Panc1 (cell line): ENCODE data around the gene CKS1B. TPM values are rescaled to one million over a fixed set of nuclear protein-coding genes. Genes with fewer than 3 reads are reported as not detected.

ENCODE experiments used
- ATAC-seq: fragments of 200-7000 bp; cut with Tn5 transposase; 2 replicates; pipeline ENCODE4 v1.9.1; 2020; ENCODE audit warnings: mild to moderate bottlenecking, moderate library complexity
- BruUV-seq: library from RNA; stranded (reverse); fragments of 400-500 nt; replicated peaks from 2 replicates; lab custom pipeline; 2021; lab: Mats Ljungman, UMichigan
- CTCF ChIA-PET: fragments of 300-600 bp; sonication (Branson Sonifier 250); formaldehyde crosslinking; loops from one replicate; lab custom pipeline; 2022; ENCODE audit warnings: antibody characterized with exemption; lab: Charles Lee
- POLR2A ChIA-PET: fragments of 300-600 bp; sonication (Branson Sonifier 250); formaldehyde crosslinking; loops from one replicate; lab custom pipeline; 2022; ENCODE audit warnings: antibody characterized with exemption; lab: Charles Lee
- DNase-seq: peaks from one replicate; pipeline ENCODE4 v3.0.0-alpha.2; 2010; ENCODE audit warnings: low read depth, low spot score
- H3K27ac ChIP-seq: 2 replicates; pipeline ENCODE4 v1.5.1; 2011; ENCODE audit warnings: mild to moderate bottlenecking, low read length, inconsistent platforms
- H3K27me3 ChIP-seq: fragments of 200-500 bp; sonication (Bioruptor generic); 2 replicates; pipeline ENCODE4 v1.6.0; 2014; ENCODE audit warnings: low read length, inconsistent platforms; ENCODE audit not compliant: control insufficient read depth, insufficient read depth
- H3K36me3 ChIP-seq: fragments of 200-500 bp; sonication (Bioruptor generic); 2 replicates; pipeline ENCODE4 v1.5.1; 2014; ENCODE audit warnings: inconsistent platforms, mild to moderate bottlenecking, low read length, moderate library complexity; ENCODE audit not compliant: control insufficient read depth, insufficient read depth
- H3K4me1 ChIP-seq: 2 replicates; pipeline ENCODE4 v1.5.1; 2011; ENCODE audit warnings: inconsistent platforms, mild to moderate bottlenecking, low read length, moderate library complexity; ENCODE audit not compliant: control insufficient read depth, insufficient read depth
- H3K4me3 ChIP-seq, 2 experiments: 2 replicates each; pipeline ENCODE4 v1.5.1; 2011 to 2012; ENCODE audit warnings: low read depth in 2 of 2, low read length in 2 of 2, mild to moderate bottlenecking in 2 of 2, inconsistent platforms in 1 of 2, moderate library complexity in 1 of 2
- H3K9me3 ChIP-seq: fragments of 200-500 bp; sonication (Bioruptor generic); 2 replicates; pipeline ENCODE4 v1.5.1; 2014; ENCODE audit warnings: low read depth, mild to moderate bottlenecking, inconsistent platforms, low read length, moderate library complexity; ENCODE audit not compliant: control insufficient read depth, insufficient read depth
- CTCF ChIP-seq: fragments of 450-650 bp; IDR thresholded peaks from 2 replicates; pipeline ENCODE4 v1.5.1; 2017; ENCODE audit warnings: mild to moderate bottlenecking
- POLR2AphosphoS5 ChIP-seq: IDR thresholded peaks from 2 replicates; pipeline ENCODE4 v1.6.1; 2012; ENCODE audit warnings: mild to moderate bottlenecking, low read depth, low read length, moderate library complexity
- REST ChIP-seq, 2 experiments: IDR thresholded peaks; 2 replicates each; pipeline ENCODE4 v1.6.1; 2011 to 2012; ENCODE audit warnings: low read depth in 2 of 2, control low read depth in 1 of 2, low read length in 1 of 2, mild to moderate bottlenecking in 1 of 2, moderate library complexity in 1 of 2; ENCODE audit not compliant: insufficient read depth in 1 of 2
- SIN3A ChIP-seq: IDR thresholded peaks from 2 replicates; pipeline ENCODE4 v1.6.1; 2012; ENCODE audit warnings: low read depth, mild to moderate bottlenecking, low read length, moderate library complexity, borderline replicate concordance; ENCODE audit not compliant: insufficient read depth
- TCF7L2 ChIP-seq: IDR thresholded peaks from 2 replicates; pipeline ENCODE4 v1.6.1; 2011; ENCODE audit warnings: mild to moderate bottlenecking, low read depth, low read length, inconsistent platforms
- in situ Hi-C: cut with HindIII; loops from 2 replicates; pipeline ENCODE4 v1.10.0; 2016; ENCODE audit warnings: low sequenced_read_pairs, low pct_unique_long_range_greater_than_20kb
- intact Hi-C: fragments of 100-400 bp; cut with micrococcal nuclease; formaldehyde crosslinking; loops from one replicate; pipeline ENCODE4 v1.10.0; 2022; ENCODE audit not compliant: unreplicated experiment
- total RNA-seq: library from RNA; stranded (reverse); gene quantifications from one replicate; pipeline ENCODE4 v1.2.1, GENCODE V29; 2021; ENCODE audit not compliant: unreplicated experiment

Gene CKS1B
- total RNA-seq, 1 experiment from 2014 or later: 212 TPM

GRCh38 chr1:154955718-154956543 lies 18.6 kb upstream of the CKS1B start, which contains the start of gene PBXIP1:
TSS of gene PBXIP1 (minus strand) at chr1:154956099. CDS start at chr1:154953721, 2,378 bp downstream.
- peak within 1 kb of the TSS; percentile 78 to 93 for H3K4me3 ChIP-seq
- intact Hi-C loops: loop anchor here (2.0 to 10.0 kb wide), 2 partner anchors 105 to 391 kb away; partner anchors contain the start of gene CHRNB2
- ATAC-seq: peak; percentile 90
- in situ Hi-C loops: no loop called here
- ChIA-PET CTCF (no interaction called here), POLR2A (interaction anchor here (0.6 to 1.3 kb wide), 5 partner anchors 18 to 201 kb away, joined by 3 to 9 read pairs (median 3); partner anchors contain the start of gene PMVK)
- no TSS peak for BruUV-seq
- H3K36me3 ChIP-seq: peaks cover 2% of the 10 kb centered on the region; the same call in 1 of the 2 replicates
- DNase-seq: no peak
- no peaks in the 10 kb centered on the region for H3K27me3 ChIP-seq
- no peaks in the 10 kb centered on the region for H3K9me3 ChIP-seq
- H3K27ac ChIP-seq: peak within 1 kb of the TSS; percentile 83
- H3K4me1 ChIP-seq: peaks cover 32% of the 10 kb centered on the region
- TF ChIP-seq POLR2AphosphoS5: no peak
- no peak for TF ChIP-seq TCF7L2
- no peak for TF ChIP-seq REST (IDR thresholded peaks at IDR 0.05; ENCODE audit: insufficient read depth in 1 of 2, low read depth in 2 of 2, low read length in 1 of 2)

DNA sequence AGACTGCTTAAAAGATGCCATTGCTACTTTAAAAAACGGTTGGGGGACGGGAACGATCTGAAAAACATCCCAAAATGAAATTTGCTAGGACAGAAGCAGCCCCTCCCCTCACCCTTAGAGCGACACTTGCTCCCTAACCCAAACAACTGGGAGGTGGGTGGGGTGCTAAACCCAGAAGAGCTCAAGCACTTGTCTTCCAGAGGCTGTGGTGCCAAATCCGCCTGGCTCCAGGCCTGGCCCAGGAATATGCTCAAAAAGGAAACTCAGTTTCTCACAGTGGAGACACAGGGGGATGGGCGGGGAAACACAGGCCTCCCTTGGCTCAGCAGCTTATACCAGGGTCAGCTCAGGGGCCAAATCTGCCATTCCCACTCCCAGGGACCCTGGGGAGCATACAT lies 17.9 kb upstream of the CKS1B start:
- Histone ChIP-seq H3K27ac (peak overlapping the region; percentile 83), H3K36me3 (peaks cover 3% of the 10 kb centered on the region; the same call in 1 of the 2 replicates), H3K27me3 (no peaks in the 10 kb centered on the region), H3K9me3 (no peaks in the 10 kb centered on the region), H3K4me1 (peaks cover 32% of the 10 kb centered on the region), H3K4me3 (peak overlapping the region; percentile 78 to 93)
- ATAC-seq (peak; percentile 7; the same call in 1 of the 2 replicates), DNase-seq (no peak)
- in situ Hi-C loops (no loop called here), intact Hi-C loops (loop anchor here (2.0 to 10.0 kb wide), 2 partner anchors 104 to 392 kb away; partner anchors contain the start of gene CHRNB2)
- TF ChIP-seq SIN3A (0 out of 2 replicates have a peak, but pooled peaks have one; percentile 21), TCF7L2 (no peak), POLR2AphosphoS5 (peak; percentile 47; the same call in 1 of the 2 replicates), CTCF (no peak), REST (IDR thresholded peaks at IDR 0.05; ENCODE audit: insufficient read depth in 1 of 2, low read depth in 2 of 2, low read length in 1 of 2) (no peak)
- CTCF ChIA-PET: no interaction called here
- BruUV-seq: no TSS peak
- POLR2A ChIA-PET: interaction anchor here (0.6 to 1.1 kb wide), 2 partner anchors 17 to 201 kb away, joined by 3 to 6 read pairs; no protein-coding TSS in a partner anchor
